Neural progenitor cell (in vitro differentiated cells): ENCODE results near the gene ATP5PB. TPM values are rescaled to one million over a fixed set of nuclear protein-coding genes. Genes with fewer than 3 reads are reported as not detected.

Experiments used
- DNase-seq: peaks from one replicate; pipeline ENCODE4 v3.0.0-alpha.2; 2016; ENCODE audit warnings: low spot score
- H2AFZ ChIP-seq: fragments of 200-600 bp; sonication (generic); replicated peaks from 2 replicates; pipeline ENCODE4 v1.6.1; 2016; ENCODE audit warnings: antibody characterized with exemption
- H3F3A ChIP-seq: fragments of 200-600 bp; sonication (generic); 2 replicates; pipeline ENCODE4 v1.6.1; 2016; ENCODE audit warnings: antibody characterized with exemption, low read depth
- H3K27ac ChIP-seq: fragments of 200-600 bp; sonication (generic); 2 replicates; pipeline ENCODE4 v1.5.1; 2016; ENCODE audit warnings: mild to moderate bottlenecking
- H3K27me3 ChIP-seq: fragments of 200-600 bp; sonication (generic); 2 replicates; pipeline ENCODE4 v1.6.1; 2016; ENCODE audit warnings: mild to moderate bottlenecking, moderate library complexity
- H3K36me3 ChIP-seq: fragments of 200-600 bp; sonication (generic); 2 replicates; pipeline ENCODE4 v1.5.1; 2016
- H3K4me1 ChIP-seq: fragments of 200-600 bp; sonication (generic); 2 replicates; pipeline ENCODE4 v1.6.1; 2016; ENCODE audit warnings: mixed run types
- H3K4me2 ChIP-seq: fragments of 200-600 bp; sonication (generic); 2 replicates; pipeline ENCODE4 v1.6.1; 2016
- H3K4me3 ChIP-seq: fragments of 200-600 bp; sonication (generic); 2 replicates; pipeline ENCODE4 v1.5.1; 2016
- H3K79me2 ChIP-seq: fragments of 200-600 bp; sonication (generic); 2 replicates; pipeline ENCODE4 v1.6.1; 2016; ENCODE audit warnings: low read depth
- H3K9ac ChIP-seq: fragments of 200-600 bp; sonication (generic); 2 replicates; pipeline ENCODE4 v1.6.1; 2016
- H3K9me3 ChIP-seq: fragments of 200-600 bp; sonication (generic); 2 replicates; pipeline ENCODE4 v1.5.1; 2016; ENCODE audit warnings: low read depth
- H4K20me1 ChIP-seq: fragments of 200-600 bp; sonication (generic); 2 replicates; pipeline ENCODE4 v1.6.1; 2016; ENCODE audit warnings: low read depth
- H3K27ac Mint-ChIP-seq: 3 replicates; pipeline ENCODE4 v1.8.0; 2021; ENCODE audit warnings: mixed read lengths
- H3K27me3 Mint-ChIP-seq: 2 replicates; pipeline ENCODE4 v1.8.0; 2022; ENCODE audit warnings: low read depth, mild to moderate bottlenecking, inconsistent platforms, moderate library complexity, mixed read lengths; ENCODE audit not compliant: insufficient read depth
- H3K36me3 Mint-ChIP-seq: 3 replicates; pipeline ENCODE4 v1.8.0; 2021; ENCODE audit warnings: mixed read lengths
- H3K4me1 Mint-ChIP-seq: 3 replicates; pipeline ENCODE4 v1.8.0; 2021; ENCODE audit warnings: mixed read lengths
- H3K4me3 Mint-ChIP-seq: 3 replicates; pipeline ENCODE4 v1.8.0; 2021; ENCODE audit warnings: mild to moderate bottlenecking, moderate library complexity, mixed read lengths
- H3K9me3 Mint-ChIP-seq: 3 replicates; pipeline ENCODE4 v1.8.0; 2020; ENCODE audit warnings: mixed read lengths
- EZH2 ChIP-seq: fragments of 200-600 bp; sonication (generic); IDR thresholded peaks from 2 replicates; pipeline ENCODE4 v1.6.1; 2017; ENCODE audit warnings: antibody characterized with exemption, mild to moderate bottlenecking, moderate library complexity
- EZH2phosphoT487 ChIP-seq: fragments of 200-600 bp; sonication (generic); IDR thresholded peaks from 2 replicates; pipeline ENCODE4 v1.6.1; 2017; ENCODE audit warnings: antibody characterized with exemption
- total RNA-seq: library from RNA; depleted of rRNA; stranded (reverse); fragments of >200 nt; gene quantifications from 2 replicates; pipeline ENCODE4 v1.2.3, GENCODE V29; 2015; ENCODE audit warnings: low replicate concordance
- TF ChIP-seq, protein P1 (sequence below): fragments of 200-600 bp; sonication (generic); IDR thresholded peaks from 2 replicates; pipeline ENCODE4 v1.5.1; 2017; ENCODE audit warnings: antibody characterized with exemption, mild to moderate bottlenecking

Gene ATP5PB
- total RNA-seq, 1 donor from 2014 or later: 467 TPM

DNA sequence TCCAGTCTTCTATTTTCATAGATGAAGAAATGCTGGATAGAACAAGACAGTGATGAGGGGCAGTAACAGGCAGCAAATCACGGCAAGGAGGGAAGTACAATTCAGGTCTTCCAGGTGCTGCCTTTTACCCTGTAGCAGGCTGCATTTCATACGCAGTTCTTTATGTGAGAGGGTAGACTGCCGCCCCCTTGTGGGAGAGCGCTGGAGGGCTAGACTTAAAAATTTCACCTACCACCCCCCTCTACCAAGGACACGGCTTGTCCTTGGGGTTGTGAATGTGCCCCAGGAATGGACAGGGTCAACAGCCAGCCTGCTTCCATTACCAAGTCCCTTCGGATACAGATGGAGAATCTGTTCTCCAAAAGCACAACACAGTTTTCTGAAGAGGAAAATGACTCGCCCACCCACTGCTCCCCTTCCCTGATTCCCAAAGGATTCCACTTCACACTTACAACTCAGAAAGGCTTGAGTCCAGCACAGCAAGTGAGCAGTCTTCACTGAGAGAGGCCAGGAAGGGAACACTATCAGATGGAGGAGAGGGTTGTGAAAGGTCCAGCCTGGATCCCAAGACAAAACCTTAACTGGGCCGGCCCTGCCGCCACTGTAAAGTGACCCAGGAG, 7.6 kb upstream of the ATP5PB start:
- H3K27ac ChIP-seq: no peak overlapping the region
- Mint-ChIP-seq H3K9me3 (no peaks in the 10 kb centered on the region), H3K27me3 (no peaks in the 10 kb centered on the region), H3K4me1 (no peaks in the 10 kb centered on the region), H3K36me3 (peaks cover 21% of the 10 kb centered on the region), H3K27ac (no peak overlapping the region), H3K4me3 (no peak overlapping the region)
- no peaks in the 10 kb centered on the region for H3K4me1 ChIP-seq
- H4K20me1 ChIP-seq: no peaks in the 10 kb centered on the region
- peak; percentile 68 for DNase-seq
- H3K9ac ChIP-seq: no peak overlapping the region
- H3K4me2 ChIP-seq: no peak overlapping the region
- H3K79me2 ChIP-seq: peaks cover 10% of the 10 kb centered on the region
- no peaks in the 10 kb centered on the region for H3F3A ChIP-seq
- no peak overlapping the region for H3K4me3 ChIP-seq
- TF ChIP-seq EZH2phosphoT487: no peak
- TF ChIP-seq, protein P1, sequence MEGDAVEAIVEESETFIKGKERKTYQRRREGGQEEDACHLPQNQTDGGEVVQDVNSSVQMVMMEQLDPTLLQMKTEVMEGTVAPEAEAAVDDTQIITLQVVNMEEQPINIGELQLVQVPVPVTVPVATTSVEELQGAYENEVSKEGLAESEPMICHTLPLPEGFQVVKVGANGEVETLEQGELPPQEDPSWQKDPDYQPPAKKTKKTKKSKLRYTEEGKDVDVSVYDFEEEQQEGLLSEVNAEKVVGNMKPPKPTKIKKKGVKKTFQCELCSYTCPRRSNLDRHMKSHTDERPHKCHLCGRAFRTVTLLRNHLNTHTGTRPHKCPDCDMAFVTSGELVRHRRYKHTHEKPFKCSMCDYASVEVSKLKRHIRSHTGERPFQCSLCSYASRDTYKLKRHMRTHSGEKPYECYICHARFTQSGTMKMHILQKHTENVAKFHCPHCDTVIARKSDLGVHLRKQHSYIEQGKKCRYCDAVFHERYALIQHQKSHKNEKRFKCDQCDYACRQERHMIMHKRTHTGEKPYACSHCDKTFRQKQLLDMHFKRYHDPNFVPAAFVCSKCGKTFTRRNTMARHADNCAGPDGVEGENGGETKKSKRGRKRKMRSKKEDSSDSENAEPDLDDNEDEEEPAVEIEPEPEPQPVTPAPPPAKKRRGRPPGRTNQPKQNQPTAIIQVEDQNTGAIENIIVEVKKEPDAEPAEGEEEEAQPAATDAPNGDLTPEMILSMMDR: peak; percentile 76
- no peak overlapping the region for H2AFZ ChIP-seq
- no peaks in the 10 kb centered on the region for H3K27me3 ChIP-seq
- peaks cover 6% of the 10 kb centered on the region for H3K36me3 ChIP-seq
- H3K9me3 ChIP-seq: no peaks in the 10 kb centered on the region

- Mint-ChIP-seq H3K4me1 (peaks cover 1% of the 10 kb centered on the region), H3K36me3 (peaks cover 21% of the 10 kb centered on the region), H3K9me3 (no peaks in the 10 kb centered on the region), H3K4me3 (no peak overlapping the region), H3K27me3 (no peaks in the 10 kb centered on the region), H3K27ac (no peak overlapping the region)
- Histone ChIP-seq H3K4me2 (no peak overlapping the region), H4K20me1 (peaks cover 3% of the 10 kb centered on the region), H3K27ac (no peak overlapping the region), H3K36me3 (peaks cover 6% of the 10 kb centered on the region), H2AFZ (no peak overlapping the region), H3K79me2 (peaks cover 18% of the 10 kb centered on the region), H3K27me3 (no peaks in the 10 kb centered on the region), H3K9me3 (no peaks in the 10 kb centered on the region), H3K4me1 (no peaks in the 10 kb centered on the region), H3K9ac (no peak overlapping the region), H3F3A (no peaks in the 10 kb centered on the region), H3K4me3 (no peak overlapping the region)
- TF ChIP-seq EZH2phosphoT487 (no peak), EZH2 (no peak)
- TF ChIP-seq, protein P1: no peak
- DNase-seq: no peak
Observed at GRCh38 chr1:111442457-111442856, 6.8 kb upstream of the ATP5PB start.

DNA sequence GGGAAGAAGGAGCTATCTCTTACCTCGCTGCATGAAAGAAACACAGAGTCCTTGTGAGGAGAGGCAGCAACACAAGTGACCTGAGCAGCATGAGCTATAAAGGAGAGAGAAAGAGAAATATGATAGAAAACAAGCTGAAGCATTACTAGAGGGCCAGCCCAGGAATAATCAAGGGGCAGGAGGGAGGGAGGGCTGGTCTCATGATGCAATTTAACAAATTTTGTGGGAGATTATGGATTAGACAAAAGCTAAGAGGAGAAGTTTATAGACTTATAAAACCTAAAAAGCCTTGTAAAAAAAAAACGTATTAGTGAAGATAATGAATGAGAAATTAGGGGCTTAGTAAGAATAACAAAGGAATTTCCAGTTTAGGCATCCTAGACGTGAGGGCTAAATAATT, 5.2 kb upstream of the ATP5PB start:
- TF ChIP-seq EZH2 (no peak), EZH2phosphoT487 (no peak)
- TF ChIP-seq, protein P1: no peak
- Histone ChIP-seq H3K36me3 (peaks cover 6% of the 10 kb centered on the region), H3K9ac (no peak overlapping the region), H4K20me1 (peaks cover 9% of the 10 kb centered on the region), H3K4me3 (no peak overlapping the region), H2AFZ (no peak overlapping the region), H3K79me2 (peaks cover 34% of the 10 kb centered on the region), H3K27me3 (no peaks in the 10 kb centered on the region), H3K4me1 (peaks cover 7% of the 10 kb centered on the region), H3K4me2 (no peak overlapping the region), H3F3A (no peaks in the 10 kb centered on the region), H3K9me3 (no peaks in the 10 kb centered on the region), H3K27ac (no peak overlapping the region)
- no peaks in the 10 kb centered on the region for H3K9me3 Mint-ChIP-seq
- no peak overlapping the region for H3K27ac Mint-ChIP-seq
- DNase-seq: no peak
- H3K4me1 Mint-ChIP-seq: peaks cover 10% of the 10 kb centered on the region
- no peak overlapping the region for H3K4me3 Mint-ChIP-seq
- peaks cover 21% of the 10 kb centered on the region for H3K36me3 Mint-ChIP-seq
- no peaks in the 10 kb centered on the region for H3K27me3 Mint-ChIP-seq
